ENCODE results near the gene FAU.

GRCh38 chr11:65126624-65127274, 4.8 kb upstream of the FAU start:
- TF ChIP-seq CTCF (IDR thresholded peaks at IDR 0.05) (no peak), POLR2A (IDR thresholded peaks at IDR 0.05) (no peak), EP300 (IDR thresholded peaks at IDR 0.05) (no peak)

All from upper lobe of left lung (tissue), 4 donors.